ENCODE measurements around the gene UTP4.
"Not testable (repeated sequence)": the region's sequence is repeated elsewhere in the genome, so short reads cannot be mapped to it uniquely, and the experiment has no call there.

UTP4 gene

DNA sequence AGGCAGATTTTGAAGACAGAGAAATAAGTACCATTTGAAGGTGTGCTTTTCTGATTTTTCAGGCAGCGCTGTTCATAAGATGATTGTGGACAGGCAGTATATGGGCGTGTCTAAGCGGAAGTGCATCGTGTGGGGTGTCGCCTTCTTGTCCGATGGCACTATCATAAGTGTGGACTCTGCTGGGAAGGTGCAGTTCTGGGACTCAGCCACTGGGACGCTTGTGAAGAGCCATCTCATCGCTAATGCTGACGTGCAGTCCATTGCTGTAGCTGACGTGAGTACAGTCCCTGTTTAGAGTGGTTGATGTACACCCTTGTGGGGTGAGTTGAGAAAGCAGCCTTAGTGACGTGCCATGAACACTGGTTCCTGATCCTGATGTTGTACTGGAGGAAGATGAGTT is 10.7 kb downstream of the UTP4 start:
- Histone ChIP-seq H3K9me3 (ENCODE audit: control insufficient read depth, insufficient read depth, low read length) (no peaks in the 10 kb centered on the region), H3K27me3 (ENCODE audit: control insufficient read depth, low read length) (no peaks in the 10 kb centered on the region), H3K4me2 (ENCODE audit: low read length) (no peak overlapping the region), H3K4me3 (ENCODE audit: low read length) (no peak overlapping the region), H3K4me1 (ENCODE audit: control insufficient read depth, low read length) (no peaks in the 10 kb centered on the region), H3K27ac (ENCODE audit: low read depth, low read length) (no peak overlapping the region), H3F3A (ENCODE audit: control insufficient read depth, insufficient read depth) (peaks cover 6% of the 10 kb centered on the region), H4K20me1 (ENCODE audit: control insufficient read depth, insufficient read depth, low read depth, low read length) (peaks cover 4% of the 10 kb centered on the region; the same call in 1 of the 2 replicates), H3K9me2 (replicated peaks; ENCODE audit: control insufficient read depth, low read length) (no peaks in the 10 kb centered on the region), H3K36me3 (ENCODE audit: control insufficient read depth, low read length) (peaks cover 82% of the 10 kb centered on the region), H3K79me2 (ENCODE audit: control insufficient read depth, low read length) (peaks cover 62% of the 10 kb centered on the region)
- TF ChIP-seq EZH2phosphoT487 (IDR thresholded peaks at IDR 0.05; ENCODE audit: borderline replicate concordance, low read length), result no peak
- TF ChIP-seq, protein P1, sequence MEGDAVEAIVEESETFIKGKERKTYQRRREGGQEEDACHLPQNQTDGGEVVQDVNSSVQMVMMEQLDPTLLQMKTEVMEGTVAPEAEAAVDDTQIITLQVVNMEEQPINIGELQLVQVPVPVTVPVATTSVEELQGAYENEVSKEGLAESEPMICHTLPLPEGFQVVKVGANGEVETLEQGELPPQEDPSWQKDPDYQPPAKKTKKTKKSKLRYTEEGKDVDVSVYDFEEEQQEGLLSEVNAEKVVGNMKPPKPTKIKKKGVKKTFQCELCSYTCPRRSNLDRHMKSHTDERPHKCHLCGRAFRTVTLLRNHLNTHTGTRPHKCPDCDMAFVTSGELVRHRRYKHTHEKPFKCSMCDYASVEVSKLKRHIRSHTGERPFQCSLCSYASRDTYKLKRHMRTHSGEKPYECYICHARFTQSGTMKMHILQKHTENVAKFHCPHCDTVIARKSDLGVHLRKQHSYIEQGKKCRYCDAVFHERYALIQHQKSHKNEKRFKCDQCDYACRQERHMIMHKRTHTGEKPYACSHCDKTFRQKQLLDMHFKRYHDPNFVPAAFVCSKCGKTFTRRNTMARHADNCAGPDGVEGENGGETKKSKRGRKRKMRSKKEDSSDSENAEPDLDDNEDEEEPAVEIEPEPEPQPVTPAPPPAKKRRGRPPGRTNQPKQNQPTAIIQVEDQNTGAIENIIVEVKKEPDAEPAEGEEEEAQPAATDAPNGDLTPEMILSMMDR (IDR thresholded peaks at IDR 0.05; ENCODE audit: low read depth, low read length, poor library complexity, severe bottlenecking), result no peak

DNA sequence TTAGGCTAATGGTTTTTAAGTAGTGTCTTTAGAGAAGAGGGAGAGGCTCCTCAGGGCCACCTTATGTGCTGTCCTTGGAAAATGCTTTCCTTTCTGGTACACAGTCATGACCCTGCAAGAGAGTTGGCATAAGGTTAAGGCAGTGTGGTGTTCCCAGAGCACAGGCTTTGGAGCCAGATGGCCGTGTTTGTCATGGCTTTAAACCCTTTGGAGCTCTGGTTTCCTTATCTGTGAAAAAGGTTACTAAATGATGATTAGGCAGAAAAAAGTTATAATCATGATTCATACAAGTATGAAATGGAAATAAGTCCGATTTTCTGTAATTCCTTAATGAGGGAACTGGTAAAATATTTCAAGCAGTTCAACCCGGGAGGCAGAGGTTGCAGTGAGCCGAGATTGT is 13.2 kb downstream of the UTP4 start:
- Histone ChIP-seq H3F3A (ENCODE audit: control insufficient read depth, insufficient read depth) (peaks cover 10% of the 10 kb centered on the region), H3K4me3 (ENCODE audit: low read length) (no peak overlapping the region), H3K27me3 (ENCODE audit: control insufficient read depth, low read length) (no peaks in the 10 kb centered on the region), H3K79me2 (ENCODE audit: control insufficient read depth, low read length) (peaks cover 56% of the 10 kb centered on the region), H3K4me1 (ENCODE audit: control insufficient read depth, low read length) (no peaks in the 10 kb centered on the region), H3K4me2 (ENCODE audit: low read length) (no peak overlapping the region), H3K9me3 (ENCODE audit: control insufficient read depth, insufficient read depth, low read length) (no peaks in the 10 kb centered on the region), H3K9me2 (replicated peaks; ENCODE audit: control insufficient read depth, low read length) (no peaks in the 10 kb centered on the region), H4K20me1 (ENCODE audit: control insufficient read depth, insufficient read depth, low read depth, low read length) (peaks cover 9% of the 10 kb centered on the region; the same call in 1 of the 2 replicates), H3K36me3 (ENCODE audit: control insufficient read depth, low read length) (peaks cover 77% of the 10 kb centered on the region), H3K27ac (ENCODE audit: low read depth, low read length) (no peak overlapping the region)
- TF ChIP-seq, protein P1 (IDR thresholded peaks at IDR 0.05; ENCODE audit: low read depth, low read length, poor library complexity, severe bottlenecking), result no peak
- no peak for TF ChIP-seq EZH2phosphoT487 (IDR thresholded peaks at IDR 0.05; ENCODE audit: borderline replicate concordance, low read length)

DNA sequence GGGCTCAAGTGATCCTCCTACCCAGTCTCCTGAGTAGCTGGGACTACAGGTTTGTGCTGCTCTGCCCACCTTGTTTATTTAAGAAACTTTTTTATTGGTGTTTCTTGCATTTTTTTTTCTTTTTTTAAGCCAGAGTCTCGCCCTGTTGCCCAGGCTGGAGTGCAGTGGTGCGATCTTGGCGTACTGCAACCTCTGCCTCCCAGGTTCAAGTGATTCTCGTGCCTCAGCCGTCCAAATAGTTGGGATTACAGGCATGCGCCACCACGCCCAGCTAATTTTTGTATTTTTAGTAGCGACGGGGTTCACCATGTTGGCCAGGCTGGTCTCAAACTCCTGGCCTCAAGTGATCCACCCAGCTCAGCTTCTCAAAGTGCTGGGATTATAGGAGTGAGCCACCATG is 17.2 kb downstream of the UTP4 start:
- H3K9me2 ChIP-seq (replicated peaks; ENCODE audit: control insufficient read depth, low read length); H4K20me1 ChIP-seq (ENCODE audit: control insufficient read depth, insufficient read depth, low read depth, low read length); H3K4me2 ChIP-seq (ENCODE audit: low read length); H3K9me3 ChIP-seq (ENCODE audit: control insufficient read depth, insufficient read depth, low read length); H3K27me3 ChIP-seq (ENCODE audit: control insufficient read depth, low read length); H3K27ac ChIP-seq (ENCODE audit: low read depth, low read length); H3K4me1 ChIP-seq (ENCODE audit: control insufficient read depth, low read length); H3K4me3 ChIP-seq (ENCODE audit: low read length): not testable (repeated sequence)
- Histone ChIP-seq H3K36me3 (ENCODE audit: control insufficient read depth, low read length) (peaks cover 77% of the 10 kb centered on the region), H3F3A (ENCODE audit: control insufficient read depth, insufficient read depth) (peaks cover 12% of the 10 kb centered on the region), H3K79me2 (ENCODE audit: control insufficient read depth, low read length) (peaks cover 32% of the 10 kb centered on the region)

DNA sequence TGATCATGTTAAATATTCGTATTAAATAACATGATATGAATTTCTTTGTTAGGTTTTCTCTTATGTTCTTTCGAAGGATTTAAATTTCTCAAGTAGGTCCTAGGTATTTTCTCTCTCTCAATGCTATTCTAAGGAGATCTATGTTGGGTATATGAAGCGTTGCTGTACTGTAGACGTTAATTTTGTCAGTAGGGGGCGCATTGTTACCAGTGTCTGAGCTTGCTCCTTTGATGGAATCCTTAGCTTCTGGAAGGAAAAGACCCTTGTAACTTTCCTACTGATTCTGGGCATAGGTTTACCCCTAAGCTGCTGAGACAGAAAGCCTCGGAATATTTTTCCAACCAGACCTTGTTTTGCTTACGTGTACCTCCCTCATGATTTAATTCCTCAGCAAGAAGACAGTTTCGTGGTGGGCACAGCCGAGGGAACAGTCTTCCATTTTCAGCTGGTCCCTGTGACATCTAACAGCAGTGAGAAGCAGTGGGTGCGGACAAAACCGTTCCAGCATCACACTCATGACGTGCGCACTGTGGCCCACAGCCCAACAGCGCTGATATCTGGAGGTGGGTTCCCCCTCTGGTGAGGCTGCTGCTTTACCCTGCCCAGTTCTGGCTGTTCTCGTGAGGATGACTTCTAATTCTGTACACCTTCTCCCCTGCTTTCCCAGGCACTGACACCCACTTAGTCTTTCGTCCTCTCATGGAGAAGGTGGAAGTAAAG is 17.9 kb downstream of the UTP4 start:
- no peaks in the 10 kb centered on the region for H3K27me3 ChIP-seq (ENCODE audit: control insufficient read depth, low read length)
- peaks cover 12% of the 10 kb centered on the region for H3F3A ChIP-seq (ENCODE audit: control insufficient read depth, insufficient read depth)
- H3K4me1 ChIP-seq (ENCODE audit: control insufficient read depth, low read length), result no peaks in the 10 kb centered on the region
- H3K9me3 ChIP-seq (ENCODE audit: control insufficient read depth, insufficient read depth, low read length), result no peaks in the 10 kb centered on the region
- no peak overlapping the region for H3K4me2 ChIP-seq (ENCODE audit: low read length)
- H3K27ac ChIP-seq (ENCODE audit: low read depth, low read length), result no peak overlapping the region
- H3K9me2 ChIP-seq (replicated peaks; ENCODE audit: control insufficient read depth, low read length), result no peaks in the 10 kb centered on the region
- H3K4me3 ChIP-seq (ENCODE audit: low read length), result no peak overlapping the region
- H3K36me3 ChIP-seq (ENCODE audit: control insufficient read depth, low read length), result peaks cover 78% of the 10 kb centered on the region
- peaks cover 29% of the 10 kb centered on the region for H3K79me2 ChIP-seq (ENCODE audit: control insufficient read depth, low read length)
- peaks cover 8% of the 10 kb centered on the region; the same call in 1 of the 2 replicates for H4K20me1 ChIP-seq (ENCODE audit: control insufficient read depth, insufficient read depth, low read depth, low read length)
- TF ChIP-seq, protein P1 (IDR thresholded peaks at IDR 0.05; ENCODE audit: low read depth, low read length, poor library complexity, severe bottlenecking), result peak; percentile 91
- no peak for TF ChIP-seq EZH2phosphoT487 (IDR thresholded peaks at IDR 0.05; ENCODE audit: borderline replicate concordance, low read length)
